ENCODE measurements around the gene OPHN1.
"Not testable (repeated sequence)": the region's sequence is repeated elsewhere in the genome, so short reads cannot be mapped to it uniquely, and the experiment has no call there.

Gene OPHN1

GRCh38 chrX:68398291-68398690 is 35.0 kb downstream of the OPHN1 start:
- TF ChIP-seq CTCF (IDR thresholded peaks at IDR 0.05; ENCODE audit: poor library complexity, severe bottlenecking), result no peak
- DNase-seq (ENCODE audit: low spot score) (no peak), ATAC-seq (ENCODE audit: low read depth) (no peak)
- Histone ChIP-seq H3K4me3 (ENCODE audit: severe bottlenecking) (no peak overlapping the region), H3K27me3 (ENCODE audit: insufficient read depth, poor library complexity, severe bottlenecking) (no peaks in the 10 kb centered on the region), H3K4me1 (ENCODE audit: insufficient read depth, poor library complexity, severe bottlenecking) (no peaks in the 10 kb centered on the region), H3K36me3 (ENCODE audit: low read depth) (no peaks in the 10 kb centered on the region), H3K9me3 (ENCODE audit: severe bottlenecking) (no peaks in the 10 kb centered on the region), H3K27ac (ENCODE audit: poor library complexity, severe bottlenecking) (no peak overlapping the region)

GRCh38 chrX:68396953-68397352 is 36.3 kb downstream of the OPHN1 start:
- Histone ChIP-seq H3K4me1 (ENCODE audit: insufficient read depth, poor library complexity, severe bottlenecking) (no peaks in the 10 kb centered on the region), H3K9me3 (ENCODE audit: severe bottlenecking) (no peaks in the 10 kb centered on the region), H3K4me3 (ENCODE audit: severe bottlenecking) (no peak overlapping the region), H3K27me3 (ENCODE audit: insufficient read depth, poor library complexity, severe bottlenecking) (no peaks in the 10 kb centered on the region), H3K36me3 (ENCODE audit: low read depth) (no peaks in the 10 kb centered on the region), H3K27ac (ENCODE audit: poor library complexity, severe bottlenecking) (no peak overlapping the region)
- no peak for DNase-seq (ENCODE audit: low spot score)
- TF ChIP-seq CTCF (IDR thresholded peaks at IDR 0.05; ENCODE audit: poor library complexity, severe bottlenecking), result no peak
- no peak for ATAC-seq (ENCODE audit: low read depth)

GRCh38 chrX:68389419-68389960 is 43.8 kb downstream of the OPHN1 start:
- DNase-seq (ENCODE audit: low spot score); H3K9me3 ChIP-seq (ENCODE audit: severe bottlenecking); H3K27me3 ChIP-seq (ENCODE audit: insufficient read depth, poor library complexity, severe bottlenecking); ATAC-seq (ENCODE audit: low read depth); H3K36me3 ChIP-seq (ENCODE audit: low read depth); H3K27ac ChIP-seq (ENCODE audit: poor library complexity, severe bottlenecking); H3K4me3 ChIP-seq (ENCODE audit: severe bottlenecking); H3K4me1 ChIP-seq (ENCODE audit: insufficient read depth, poor library complexity, severe bottlenecking): not testable (repeated sequence)

- Histone ChIP-seq H3K27ac (ENCODE audit: poor library complexity, severe bottlenecking) (no peak overlapping the region), H3K4me1 (ENCODE audit: insufficient read depth, poor library complexity, severe bottlenecking) (no peaks in the 10 kb centered on the region), H3K4me3 (ENCODE audit: severe bottlenecking) (no peak overlapping the region), H3K27me3 (ENCODE audit: insufficient read depth, poor library complexity, severe bottlenecking) (no peaks in the 10 kb centered on the region), H3K36me3 (ENCODE audit: low read depth) (no peaks in the 10 kb centered on the region), H3K9me3 (ENCODE audit: severe bottlenecking) (no peaks in the 10 kb centered on the region)
- DNase-seq (ENCODE audit: low spot score) (no peak), ATAC-seq (ENCODE audit: low read depth) (no peak)
- no peak for TF ChIP-seq CTCF (IDR thresholded peaks at IDR 0.05; ENCODE audit: poor library complexity, severe bottlenecking)
Measured at GRCh38 chrX:68387776-68388175, 45.5 kb downstream of the OPHN1 start.

- TF ChIP-seq CTCF (IDR thresholded peaks at IDR 0.05; ENCODE audit: poor library complexity, severe bottlenecking), result no peak
- no peaks in the 10 kb centered on the region for H3K9me3 ChIP-seq (ENCODE audit: severe bottlenecking)
- no peaks in the 10 kb centered on the region for H3K27me3 ChIP-seq (ENCODE audit: insufficient read depth, poor library complexity, severe bottlenecking)
- no peak overlapping the region for H3K27ac ChIP-seq (ENCODE audit: poor library complexity, severe bottlenecking)
- H3K4me1 ChIP-seq (ENCODE audit: insufficient read depth, poor library complexity, severe bottlenecking), result no peaks in the 10 kb centered on the region
- H3K4me3 ChIP-seq (ENCODE audit: severe bottlenecking), result no peak overlapping the region
- DNase-seq (ENCODE audit: low spot score) (no peak), ATAC-seq (ENCODE audit: low read depth) (no peak)
- H3K36me3 ChIP-seq (ENCODE audit: low read depth), result no peaks in the 10 kb centered on the region
Measured at GRCh38 chrX:68383540-68383939, 49.8 kb downstream of the OPHN1 start.

- not testable (repeated sequence) for H3K27ac ChIP-seq (ENCODE audit: poor library complexity, severe bottlenecking); DNase-seq (ENCODE audit: low spot score); H3K4me3 ChIP-seq (ENCODE audit: severe bottlenecking); H3K4me1 ChIP-seq (ENCODE audit: insufficient read depth, poor library complexity, severe bottlenecking); ATAC-seq (ENCODE audit: low read depth); H3K27me3 ChIP-seq (ENCODE audit: insufficient read depth, poor library complexity, severe bottlenecking); H3K9me3 ChIP-seq (ENCODE audit: severe bottlenecking); H3K36me3 ChIP-seq (ENCODE audit: low read depth)
Measured at GRCh38 chrX:68377579-68377978, 55.7 kb downstream of the OPHN1 start.

All from RWPE2 (cell line).